CD14-positive monocyte (primary cell): ENCODE results near the gene GLI3. TPM values are rescaled to one million over a fixed set of nuclear protein-coding genes. Genes with fewer than 3 reads are reported as not detected.

Source experiments
- DNase-seq, 3 donors: peaks; one replicate each; pipeline ENCODE4 v3.0.0-alpha.2; 2011 to 2022
- H2AFZ ChIP-seq: 2 replicates; pipeline ENCODE4 v1.6.0; 2012; ENCODE audit warnings: mild to moderate bottlenecking, low read depth, low read length, inconsistent platforms; ENCODE audit not compliant: insufficient read depth, poor library complexity, severe bottlenecking
- H3K27ac ChIP-seq, 2 donors: 1 replicate in 1 of 2; 2 replicates in 1 of 2; pipeline ENCODE4 v1.5.1; 2012 to 2013; ENCODE audit warnings: low read length in 2 of 2, control low read depth in 1 of 2, inconsistent platforms in 1 of 2, low read depth in 1 of 2, mild to moderate bottlenecking in 1 of 2
- H3K27me3 ChIP-seq, 2 donors: one replicate each; pipeline versions ENCODE4 v1.6.0 to v1.6.1; 2011 to 2013; ENCODE audit warnings: low read length in 2 of 2; ENCODE audit not compliant: control insufficient read depth in 2 of 2, insufficient read depth in 2 of 2
- H3K36me3 ChIP-seq, 2 donors: replicated peaks in 1 of 2; 1 replicate in 1 of 2; 2 replicates in 1 of 2; pipeline versions ENCODE4 v1.5.1 to v1.6.1; 2012 to 2013; ENCODE audit warnings: low read length in 2 of 2, control low read depth in 1 of 2, inconsistent platforms in 1 of 2, mild to moderate bottlenecking in 1 of 2; ENCODE audit not compliant: insufficient read depth in 2 of 2, control insufficient read depth in 1 of 2
- H3K4me1 ChIP-seq, 2 donors: 1 replicate in 1 of 2; 2 replicates in 1 of 2; pipeline versions ENCODE4 v1.5.1 to v1.6.1; 2012 to 2013; ENCODE audit warnings: low read length in 2 of 2, control low read depth in 1 of 2, inconsistent platforms in 1 of 2, mild to moderate bottlenecking in 1 of 2, moderate library complexity in 1 of 2; ENCODE audit not compliant: insufficient read depth in 2 of 2, control insufficient read depth in 1 of 2
- H3K4me2 ChIP-seq: replicated peaks from 2 replicates; pipeline ENCODE3; 2012; ENCODE audit warnings: low read length, moderate library complexity, mild to moderate bottlenecking; ENCODE audit not compliant: poor library complexity, severe bottlenecking; ENCODE audit errors: extremely low read depth
- H3K4me3 ChIP-seq, 3 experiments: fragments of 200-600 bp in 1 of 3; sonication (generic) in 1 of 3; replicated peaks in 1 of 3; 1 replicate in 2 of 3; 2 replicates in 1 of 3; pipeline ENCODE4 v1.5.1; 2011 to 2013; ENCODE audit warnings: low read length in 3 of 3, mild to moderate bottlenecking in 3 of 3, control low read depth in 2 of 3, low read depth in 2 of 3, inconsistent platforms in 1 of 3, moderate library complexity in 1 of 3
- H3K79me2 ChIP-seq: 2 replicates; pipeline ENCODE4 v1.6.0; 2012; ENCODE audit warnings: mild to moderate bottlenecking, control low read depth, inconsistent platforms, low read length, moderate library complexity; ENCODE audit not compliant: insufficient read depth
- H3K9ac ChIP-seq: 2 replicates; pipeline ENCODE4 v1.6.0; 2017; ENCODE audit warnings: low read length, mild to moderate bottlenecking; ENCODE audit not compliant: insufficient read depth, poor library complexity, severe bottlenecking
- H3K9me3 ChIP-seq, 2 donors: replicated peaks in 1 of 2; 1 replicate in 1 of 2; 2 replicates in 1 of 2; pipeline versions ENCODE4 v1.5.1 to v1.6.1; 2012 to 2013; ENCODE audit warnings: low read length in 2 of 2, control low read depth in 1 of 2; ENCODE audit not compliant: control insufficient read depth in 1 of 2, insufficient read depth in 1 of 2
- H4K20me1 ChIP-seq: 2 replicates; pipeline ENCODE4 v1.6.0; 2012; ENCODE audit warnings: mild to moderate bottlenecking, low read length, control low read depth, moderate library complexity; ENCODE audit not compliant: insufficient read depth
- H3K27ac Mint-ChIP-seq, 7 donors: one replicate each; pipeline ENCODE4 v1.8.0; 2020; ENCODE audit warnings: mild to moderate bottlenecking in 7 of 7, mixed read lengths in 7 of 7, moderate library complexity in 6 of 7, inconsistent platforms in 2 of 7
- H3K27me3 Mint-ChIP-seq, 3 donors: one replicate each; pipeline ENCODE4 v1.8.0; 2021 to 2022; ENCODE audit warnings: low read depth in 3 of 3, mild to moderate bottlenecking in 3 of 3, mixed read lengths in 3 of 3, moderate library complexity in 3 of 3, inconsistent platforms in 1 of 3
- H3K36me3 Mint-ChIP-seq, 2 donors: one replicate each; pipeline ENCODE4 v1.8.0; 2020; ENCODE audit warnings: mixed read lengths in 2 of 2, inconsistent platforms in 1 of 2, mild to moderate bottlenecking in 1 of 2
- H3K4me1 Mint-ChIP-seq: one replicate; pipeline ENCODE4 v1.8.0; 2020; ENCODE audit warnings: mild to moderate bottlenecking, mixed read lengths
- H3K4me3 Mint-ChIP-seq, 2 donors: one replicate each; pipeline ENCODE4 v1.8.0; 2020; ENCODE audit warnings: mild to moderate bottlenecking in 2 of 2, mixed read lengths in 2 of 2, moderate library complexity in 1 of 2
- H3K9me3 Mint-ChIP-seq, 7 donors: one replicate each; pipeline ENCODE4 v1.8.0; 2020 to 2022; ENCODE audit warnings: mixed read lengths in 7 of 7, mild to moderate bottlenecking in 6 of 7, moderate library complexity in 6 of 7, inconsistent platforms in 2 of 7
- CTCF ChIP-seq: fragments of 200-600 bp; IDR thresholded peaks from one replicate; pipeline ENCODE4 v1.8.0; 2022; ENCODE audit warnings: antibody characterized with exemption, mild to moderate bottlenecking
- WGBS: methylation state at CpG from one replicate; pipeline ENCODE4 v1.1.5; 2013; ENCODE audit warnings: missing lambda C conversion rate; ENCODE audit not compliant: insufficient coverage; 5-methylcytosine and 5-hydroxymethylcytosine counted together
- intact Hi-C, 2 donors: fragments of 100-400 bp; cut with micrococcal nuclease; formaldehyde crosslinking; loops; one replicate each; pipeline versions ENCODE4 v1.15.0 to v1.15.1; 2023
- polyA plus RNA-seq, 3 donors: library from polyadenylated mRNA; depleted of rRNA in 1 of 3; unstranded in 2 of 3; stranded (reverse) in 1 of 3; fragments of 300-500 nt in 2 of 3; fragments of >200 nt in 1 of 3; fragmentation: Illumina TruSeq in 2 of 3; gene quantifications; 1 replicate in 2 of 3; 2 replicates in 1 of 3; pipeline ENCODE4 v1.2.3, GENCODE V29; 2012 to 2021

GLI3 gene
- polyA plus RNA-seq, 3 donors: not detected

- H3K27ac Mint-ChIP-seq: no peak overlapping the region
- Histone ChIP-seq H3K4me2 (no peak overlapping the region), H3K27ac (no peak overlapping the region), H3K27me3 (peaks cover 79 to 91% of the 10 kb centered on the region in 2 donors), H3K36me3 (no peaks in the 10 kb centered on the region), H3K9me3 (peaks cover 0 to 9% of the 10 kb centered on the region in 2 donors), H3K9ac (no peak overlapping the region), H4K20me1 (no peaks in the 10 kb centered on the region), H3K79me2 (no peaks in the 10 kb centered on the region), H3K4me3 (no peak overlapping the region), H2AFZ (no peak overlapping the region), H3K4me1 (peaks cover 10 to 13% of the 10 kb centered on the region in 2 donors)
- peaks cover 15% of the 10 kb centered on the region for H3K4me1 Mint-ChIP-seq
- TF ChIP-seq CTCF: no peak
- DNase-seq: no peak
- H3K27me3 Mint-ChIP-seq: peaks cover 71 to 90% (median 77%) of the 10 kb centered on the region in 3 donors
- WGBS: no CpG with 5 or more reads among the region's 3 CpGs
- H3K4me3 Mint-ChIP-seq: peak overlapping the region in 1 of 2 donors; percentile 96
- H3K36me3 Mint-ChIP-seq: peaks cover 0 to 4% of the 10 kb centered on the region in 2 donors
- intact Hi-C loops: no loop called here
- peaks cover 0 to 11% (median 6%) of the 10 kb centered on the region in 7 donors for H3K9me3 Mint-ChIP-seq
Measured at GRCh38 chr7:42234736-42235135, 2.3 kb downstream of the GLI3 start.

- Histone ChIP-seq H3K9ac (no peak overlapping the region), H3K27me3 (peaks cover 81 to 91% of the 10 kb centered on the region in 2 donors)
- WGBS: no CpG with 5 or more reads among the region's 3 CpGs
Measured at GRCh38 chr7:42233695-42234331, 3.2 kb downstream of the GLI3 start.

More at GRCh38 chr7:42233695-42234331, 3.2 kb downstream of the GLI3 start:
- DNase-seq: no peak
- no peak overlapping the region for H3K4me3 ChIP-seq
- no peaks in the 10 kb centered on the region for H4K20me1 ChIP-seq
- Mint-ChIP-seq H3K9me3 (peaks cover 0 to 11% (median 6%) of the 10 kb centered on the region in 7 donors), H3K27ac (no peak overlapping the region), H3K4me1 (peaks cover 15% of the 10 kb centered on the region), H3K4me3 (peak overlapping the region in 1 of 2 donors; percentile 6), H3K36me3 (peaks cover 0 to 4% of the 10 kb centered on the region in 2 donors), H3K27me3 (peaks cover 65 to 90% (median 78%) of the 10 kb centered on the region in 3 donors)
- no peak for TF ChIP-seq CTCF
- no peak overlapping the region for H2AFZ ChIP-seq
- no peak overlapping the region for H3K27ac ChIP-seq
- intact Hi-C loops: no loop called here
- H3K79me2 ChIP-seq: no peaks in the 10 kb centered on the region
- no peak overlapping the region for H3K4me2 ChIP-seq
- peaks cover 10 to 13% of the 10 kb centered on the region in 2 donors for H3K4me1 ChIP-seq
- no peaks in the 10 kb centered on the region for H3K36me3 ChIP-seq
- H3K9me3 ChIP-seq: peaks cover 0 to 5% of the 10 kb centered on the region in 2 donors
